ENCODE results near the gene TNRC6C. TPM values are rescaled to one million over a fixed set of nuclear protein-coding genes. Genes with fewer than 3 reads are reported as not detected.

Gene TNRC6C
- total and polyA plus RNA-seq, 2 of the 13 experiments (the other 11 are each of a cell fraction or from before 2014, with no cell fraction given), result 0.66 to 4.9 TPM

GRCh38 chr17:78031435-78031834 lies 72.9 kb downstream of the TNRC6C start:
- CTCF ChIA-PET (ENCODE audit: low intra/inter-chr PET ratio, low total read pairs), result no interaction called here
- Histone ChIP-seq H3K27me3 (ENCODE audit: control insufficient read depth in 1 of 2, insufficient read depth in 2 of 2, low read length in 2 of 2) (no peaks in the 10 kb centered on the region), H3K27ac (ENCODE audit: extremely low read length, insufficient read depth, low read length) (no peak overlapping the region), H3K4me2 (ENCODE audit: low read depth, low read length) (no peak overlapping the region), H3K4me1 (ENCODE audit: insufficient read depth, low read length) (no peaks in the 10 kb centered on the region), H2AFZ (ENCODE audit: low read length) (no peak overlapping the region), H3K9me3 (ENCODE audit: low read length) (no peaks in the 10 kb centered on the region), H4K20me1 (ENCODE audit: insufficient read depth, low read length) (no peaks in the 10 kb centered on the region), H3K9ac (ENCODE audit: insufficient read depth, low read depth, low read length) (no peak overlapping the region), H3K79me2 (ENCODE audit: insufficient read depth, low read length) (no peaks in the 10 kb centered on the region), H3K36me3 (replicated peaks in 1 of 2; ENCODE audit: control insufficient read depth in 1 of 2, insufficient read depth in 2 of 2, low read length in 2 of 2) (peaks cover 10 to 25% of the 10 kb centered on the region in 2 experiments; a peak in 4 of 5 replicates), H3K4me3 (replicated peaks in 1 of 3; ENCODE audit: insufficient read depth in 1 of 3, low read depth in 2 of 3, low read length in 3 of 3) (no peak overlapping the region)
- POLR2A ChIA-PET, result no interaction called here
- WGBS (ENCODE audit: low lambda C conversion rate), result 94% methylated on average over 8 of the region's 8 CpGs
- DNase-seq (ENCODE audit: low spot score), result no peak
- in situ Hi-C loops (cut with HindIII; ENCODE audit: extremely low pct_ligation_motif_present, low pct_unique_long_range_greater_than_20kb), result no loop called here
- no peak for FAIRE-seq
- TF ChIP-seq MXI1 (IDR thresholded peaks at IDR 0.05; ENCODE audit: borderline replicate concordance, low read depth, low read length) (no peak), YEATS4 (CRISPR knock-in tag; IDR thresholded peaks at IDR 0.05; ENCODE audit: borderline replicate concordance) (no peak), IRX3 (CRISPR knock-in tag; IDR thresholded peaks at IDR 0.05; ENCODE audit: borderline replicate concordance, low read depth) (no peak), TAF15 (IDR thresholded peaks at IDR 0.05; ENCODE audit: low read depth, low read length, poor library complexity, severe bottlenecking) (no peak), ARID4A (CRISPR knock-in tag; IDR thresholded peaks at IDR 0.05; ENCODE audit: borderline replicate concordance) (no peak), ARID2 (CRISPR knock-in tag; IDR thresholded peaks at IDR 0.05; ENCODE audit: borderline replicate concordance) (no peak), ZNF530 (CRISPR knock-in tag; IDR thresholded peaks at IDR 0.05; ENCODE audit: low read depth) (no peak)
- ATAC-seq, result no peak
- BruUV-seq (replicated peaks), result no TSS peak
- intact Hi-C loops (cut with micrococcal nuclease; ENCODE audit: unreplicated experiment), result no loop called here
